ENCODE measurements around the gene GLI1. TPM values are rescaled to one million over a fixed set of nuclear protein-coding genes. Genes with fewer than 3 reads are reported as not detected.

Gene GLI1
- total RNA-seq, 1 experiment from 2014 or later, result 25.8 TPM

DNA sequence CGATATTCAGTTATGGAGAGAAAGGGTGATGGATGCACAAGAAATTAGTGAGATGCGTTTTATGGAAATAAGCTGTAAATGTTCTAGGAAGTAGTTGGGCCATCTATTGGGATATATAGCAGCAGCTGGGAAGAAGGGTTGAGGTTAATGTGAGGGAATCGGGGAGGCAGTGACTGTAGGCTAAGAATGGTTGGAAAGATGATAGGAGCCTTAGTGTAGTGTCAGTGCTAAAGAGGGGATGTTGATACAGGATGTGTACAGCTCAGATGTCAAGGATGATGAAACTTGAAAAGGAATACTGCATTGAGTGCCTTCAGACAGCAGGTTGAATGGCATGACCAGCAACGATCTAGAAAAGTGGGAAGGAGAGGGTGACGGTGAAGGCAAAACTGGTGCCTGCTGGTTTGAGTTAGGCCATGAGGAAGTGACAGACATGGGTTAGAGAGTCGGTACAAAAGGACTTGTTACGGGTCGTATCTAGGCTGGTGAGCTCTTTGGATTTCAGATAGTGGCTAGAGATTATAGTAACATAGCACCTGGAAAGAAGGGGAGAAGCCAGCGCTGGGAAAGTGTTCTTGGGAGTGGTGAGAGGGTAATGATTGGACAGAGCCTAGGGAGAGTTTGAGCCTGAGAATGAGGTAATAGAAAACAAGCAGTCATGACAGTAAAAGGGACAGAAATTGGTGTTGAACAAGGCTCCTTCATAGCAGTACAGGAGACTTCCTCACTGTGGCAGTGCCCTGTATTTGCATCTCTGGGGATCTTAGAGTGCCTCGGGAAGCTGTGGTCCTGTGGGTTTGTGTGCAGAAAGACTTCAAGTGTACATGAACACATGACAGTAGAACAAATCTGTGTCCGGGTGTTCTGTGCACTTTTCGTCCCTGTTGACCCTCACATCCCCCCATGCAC lies 37.9 kb downstream of the GLI1 start:
- no peak overlapping the region for H3K4me3 Mint-ChIP-seq
- Histone ChIP-seq H3K27ac (ENCODE audit: insufficient read length, low read depth, low read length) (no peak overlapping the region), H4K5ac (ENCODE audit: insufficient read length, low read depth, low read length) (no peak overlapping the region), H2AFZ (ENCODE audit: low read length) (no peak overlapping the region), H3K9ac (ENCODE audit: extremely low read depth, insufficient read length, low read length) (no peak overlapping the region), H3K4me1 (ENCODE audit: insufficient read depth, low read length) (no peaks in the 10 kb centered on the region), H2BK5ac (ENCODE audit: insufficient read length, low read length) (no peak overlapping the region), H4K91ac (ENCODE audit: insufficient read length, low read depth, low read length) (no peak overlapping the region), H3K23ac (ENCODE audit: insufficient read length, low read depth, low read length) (no peak overlapping the region), H2BK12ac (ENCODE audit: insufficient read length, low read depth, low read length) (no peak overlapping the region), H3K56ac (ENCODE audit: insufficient read length, low read depth, low read length) (no peak overlapping the region), H3T11ph (ENCODE audit: low read length) (no peak overlapping the region), H3K4me2 (ENCODE audit: insufficient read depth, insufficient read length, low read length) (no peak overlapping the region), H2BK20ac (ENCODE audit: low read depth, low read length, poor library complexity, severe bottlenecking) (no peak overlapping the region), H3K79me1 (ENCODE audit: insufficient read depth, low read depth, low read length, poor library complexity, severe bottlenecking) (no peaks in the 10 kb centered on the region), H4K8ac (replicated peaks; ENCODE audit: insufficient read length, low read depth, low read length) (no peak overlapping the region), H3K27me3 (ENCODE audit: insufficient read depth, low read length) (no peaks in the 10 kb centered on the region), H2BK15ac (ENCODE audit: low read depth, low read length) (no peak overlapping the region), H2AK5ac (ENCODE audit: insufficient read length, low read length) (no peak overlapping the region), H2BK120ac (ENCODE audit: low read depth, low read length, poor library complexity, severe bottlenecking) (no peak overlapping the region), H3K79me2 (ENCODE audit: insufficient read depth, low read length) (no peaks in the 10 kb centered on the region), H3K14ac (ENCODE audit: insufficient read depth, low read length) (no peak overlapping the region), H3K18ac (ENCODE audit: insufficient read length, low read depth, low read length) (no peak overlapping the region), H3K4ac (ENCODE audit: low read depth, low read length) (no peak overlapping the region), H4K20me1 (ENCODE audit: control insufficient read depth, insufficient read depth, insufficient read length) (no peaks in the 10 kb centered on the region), H3K23me2 (ENCODE audit: insufficient read length, low read depth, low read length, poor library complexity, severe bottlenecking) (no peaks in the 10 kb centered on the region), H3K9me3 (ENCODE audit: control insufficient read depth, low read depth, low read length) (no peaks in the 10 kb centered on the region)
- H3K9me3 Mint-ChIP-seq, result peaks cover 4 to 6% of the 10 kb centered on the region in 2 experiments; a peak in 3 of 5 replicates
- no peak for DNase-seq
- WGBS (ENCODE audit: extremely low coverage, insufficient read length, low lambda C conversion rate), result 100% methylated on average over 1 of the region's 12 CpGs
- H3K36me3 Mint-ChIP-seq (ENCODE audit: insufficient read depth in 1 of 3, low read depth in 3 of 3), result peaks cover 75 to 87% (median 78%) of the 10 kb centered on the region in 3 experiments
- TF ChIP-seq, protein P1, sequence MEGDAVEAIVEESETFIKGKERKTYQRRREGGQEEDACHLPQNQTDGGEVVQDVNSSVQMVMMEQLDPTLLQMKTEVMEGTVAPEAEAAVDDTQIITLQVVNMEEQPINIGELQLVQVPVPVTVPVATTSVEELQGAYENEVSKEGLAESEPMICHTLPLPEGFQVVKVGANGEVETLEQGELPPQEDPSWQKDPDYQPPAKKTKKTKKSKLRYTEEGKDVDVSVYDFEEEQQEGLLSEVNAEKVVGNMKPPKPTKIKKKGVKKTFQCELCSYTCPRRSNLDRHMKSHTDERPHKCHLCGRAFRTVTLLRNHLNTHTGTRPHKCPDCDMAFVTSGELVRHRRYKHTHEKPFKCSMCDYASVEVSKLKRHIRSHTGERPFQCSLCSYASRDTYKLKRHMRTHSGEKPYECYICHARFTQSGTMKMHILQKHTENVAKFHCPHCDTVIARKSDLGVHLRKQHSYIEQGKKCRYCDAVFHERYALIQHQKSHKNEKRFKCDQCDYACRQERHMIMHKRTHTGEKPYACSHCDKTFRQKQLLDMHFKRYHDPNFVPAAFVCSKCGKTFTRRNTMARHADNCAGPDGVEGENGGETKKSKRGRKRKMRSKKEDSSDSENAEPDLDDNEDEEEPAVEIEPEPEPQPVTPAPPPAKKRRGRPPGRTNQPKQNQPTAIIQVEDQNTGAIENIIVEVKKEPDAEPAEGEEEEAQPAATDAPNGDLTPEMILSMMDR (conservative IDR thresholded peaks at IDR 0.05), result no peak
- H3K4me1 Mint-ChIP-seq, result peaks cover 0 to 2% of the 10 kb centered on the region in 2 experiments; a peak in 2 of 4 replicates
- H3K27me3 Mint-ChIP-seq (ENCODE audit: low read depth), result no peaks in the 10 kb centered on the region
- H3K27ac Mint-ChIP-seq, result peak overlapping the region in 2 of 3 experiments; percentile 27 to 67; a peak in 5 of 7 replicates

Measured in H9 (cell line).